Panc1 (cell line): ENCODE results near the gene LRMDA. TPM values are rescaled to one million over a fixed set of nuclear protein-coding genes. Genes with fewer than 3 reads are reported as not detected.

Experiments used
- ATAC-seq: fragments of 200-7000 bp; cut with Tn5 transposase; 2 replicates; pipeline ENCODE4 v1.9.1; 2020; ENCODE audit warnings: mild to moderate bottlenecking, moderate library complexity
- BruUV-seq: library from RNA; stranded (reverse); fragments of 400-500 nt; replicated peaks from 2 replicates; lab custom pipeline; 2021; lab: Mats Ljungman, UMichigan
- CTCF ChIA-PET: fragments of 300-600 bp; sonication (Branson Sonifier 250); formaldehyde crosslinking; loops from one replicate; lab custom pipeline; 2022; ENCODE audit warnings: antibody characterized with exemption; lab: Charles Lee
- POLR2A ChIA-PET: fragments of 300-600 bp; sonication (Branson Sonifier 250); formaldehyde crosslinking; loops from one replicate; lab custom pipeline; 2022; ENCODE audit warnings: antibody characterized with exemption; lab: Charles Lee
- DNase-seq: peaks from one replicate; pipeline ENCODE4 v3.0.0-alpha.2; 2010; ENCODE audit warnings: low read depth, low spot score
- H3K27ac ChIP-seq: 2 replicates; pipeline ENCODE4 v1.5.1; 2011; ENCODE audit warnings: mild to moderate bottlenecking, low read length, inconsistent platforms
- H3K27me3 ChIP-seq: fragments of 200-500 bp; sonication (Bioruptor generic); 2 replicates; pipeline ENCODE4 v1.6.0; 2014; ENCODE audit warnings: low read length, inconsistent platforms; ENCODE audit not compliant: control insufficient read depth, insufficient read depth
- H3K36me3 ChIP-seq: fragments of 200-500 bp; sonication (Bioruptor generic); 2 replicates; pipeline ENCODE4 v1.5.1; 2014; ENCODE audit warnings: inconsistent platforms, mild to moderate bottlenecking, low read length, moderate library complexity; ENCODE audit not compliant: control insufficient read depth, insufficient read depth
- H3K4me1 ChIP-seq: 2 replicates; pipeline ENCODE4 v1.5.1; 2011; ENCODE audit warnings: inconsistent platforms, mild to moderate bottlenecking, low read length, moderate library complexity; ENCODE audit not compliant: control insufficient read depth, insufficient read depth
- H3K4me3 ChIP-seq, 2 experiments: 2 replicates each; pipeline ENCODE4 v1.5.1; 2011 to 2012; ENCODE audit warnings: low read depth in 2 of 2, low read length in 2 of 2, mild to moderate bottlenecking in 2 of 2, inconsistent platforms in 1 of 2, moderate library complexity in 1 of 2
- H3K9me3 ChIP-seq: fragments of 200-500 bp; sonication (Bioruptor generic); 2 replicates; pipeline ENCODE4 v1.5.1; 2014; ENCODE audit warnings: low read depth, mild to moderate bottlenecking, inconsistent platforms, low read length, moderate library complexity; ENCODE audit not compliant: control insufficient read depth, insufficient read depth
- POLR2AphosphoS5 ChIP-seq: IDR thresholded peaks from 2 replicates; pipeline ENCODE4 v1.6.1; 2012; ENCODE audit warnings: mild to moderate bottlenecking, low read depth, low read length, moderate library complexity
- SIN3A ChIP-seq: IDR thresholded peaks from 2 replicates; pipeline ENCODE4 v1.6.1; 2012; ENCODE audit warnings: low read depth, mild to moderate bottlenecking, low read length, moderate library complexity, borderline replicate concordance; ENCODE audit not compliant: insufficient read depth
- TCF7L2 ChIP-seq: IDR thresholded peaks from 2 replicates; pipeline ENCODE4 v1.6.1; 2011; ENCODE audit warnings: mild to moderate bottlenecking, low read depth, low read length, inconsistent platforms
- in situ Hi-C: cut with HindIII; loops from 2 replicates; pipeline ENCODE4 v1.10.0; 2016; ENCODE audit warnings: low sequenced_read_pairs, low pct_unique_long_range_greater_than_20kb
- intact Hi-C: fragments of 100-400 bp; cut with micrococcal nuclease; formaldehyde crosslinking; loops from one replicate; pipeline ENCODE4 v1.10.0; 2022; ENCODE audit not compliant: unreplicated experiment
- total RNA-seq: library from RNA; stranded (reverse); gene quantifications from one replicate; pipeline ENCODE4 v1.2.1, GENCODE V29; 2021; ENCODE audit not compliant: unreplicated experiment
- TF ChIP-seq, protein P1 (sequence below), 2 experiments: IDR thresholded peaks; 2 replicates each; pipeline ENCODE4 v1.6.1; 2011 to 2012; ENCODE audit warnings: low read depth in 2 of 2, control low read depth in 1 of 2, low read length in 1 of 2, mild to moderate bottlenecking in 1 of 2, moderate library complexity in 1 of 2; ENCODE audit not compliant: insufficient read depth in 1 of 2
- TF ChIP-seq, protein P2 (sequence below): fragments of 450-650 bp; IDR thresholded peaks from 2 replicates; pipeline ENCODE4 v1.5.1; 2017; ENCODE audit warnings: mild to moderate bottlenecking

The LRMDA gene
- total RNA-seq, 1 experiment from 2014 or later: 1.2 TPM

DNA sequence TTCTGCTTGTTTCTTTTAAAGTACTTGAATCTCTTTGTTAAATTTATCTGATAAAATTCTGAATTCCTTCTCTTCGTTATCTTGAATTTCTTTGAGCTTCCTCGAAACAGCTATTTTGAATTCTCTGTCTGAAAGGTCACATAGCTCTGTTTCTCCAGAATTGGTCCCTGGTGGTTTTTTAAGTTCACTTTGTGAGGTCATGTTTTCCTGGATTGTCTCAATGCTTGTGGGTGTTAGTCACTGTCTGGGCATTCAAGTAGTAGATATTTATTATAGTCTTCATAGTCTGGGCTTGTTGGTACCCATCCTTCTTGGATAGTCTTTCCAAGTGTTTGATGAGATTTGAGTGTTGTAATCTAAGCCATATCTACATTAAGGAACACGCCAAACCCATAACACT is 1060.6 kb downstream of the LRMDA start:
- POLR2A ChIA-PET: no interaction called here
- DNase-seq (no peak), ATAC-seq (no peak)
- Histone ChIP-seq H3K9me3 (0 out of 2 replicates have a peak, but pooled peaks cover 3% of the 10 kb centered on the region), H3K4me1 (no peaks in the 10 kb centered on the region), H3K36me3 (no peaks in the 10 kb centered on the region), H3K27ac (no peak overlapping the region), H3K27me3 (no peaks in the 10 kb centered on the region), H3K4me3 (no peak overlapping the region)
- intact Hi-C loops: no loop called here
- CTCF ChIA-PET: no interaction called here
- in situ Hi-C loops: no loop called here
- TF ChIP-seq SIN3A: no peak
- TF ChIP-seq, protein P1, sequence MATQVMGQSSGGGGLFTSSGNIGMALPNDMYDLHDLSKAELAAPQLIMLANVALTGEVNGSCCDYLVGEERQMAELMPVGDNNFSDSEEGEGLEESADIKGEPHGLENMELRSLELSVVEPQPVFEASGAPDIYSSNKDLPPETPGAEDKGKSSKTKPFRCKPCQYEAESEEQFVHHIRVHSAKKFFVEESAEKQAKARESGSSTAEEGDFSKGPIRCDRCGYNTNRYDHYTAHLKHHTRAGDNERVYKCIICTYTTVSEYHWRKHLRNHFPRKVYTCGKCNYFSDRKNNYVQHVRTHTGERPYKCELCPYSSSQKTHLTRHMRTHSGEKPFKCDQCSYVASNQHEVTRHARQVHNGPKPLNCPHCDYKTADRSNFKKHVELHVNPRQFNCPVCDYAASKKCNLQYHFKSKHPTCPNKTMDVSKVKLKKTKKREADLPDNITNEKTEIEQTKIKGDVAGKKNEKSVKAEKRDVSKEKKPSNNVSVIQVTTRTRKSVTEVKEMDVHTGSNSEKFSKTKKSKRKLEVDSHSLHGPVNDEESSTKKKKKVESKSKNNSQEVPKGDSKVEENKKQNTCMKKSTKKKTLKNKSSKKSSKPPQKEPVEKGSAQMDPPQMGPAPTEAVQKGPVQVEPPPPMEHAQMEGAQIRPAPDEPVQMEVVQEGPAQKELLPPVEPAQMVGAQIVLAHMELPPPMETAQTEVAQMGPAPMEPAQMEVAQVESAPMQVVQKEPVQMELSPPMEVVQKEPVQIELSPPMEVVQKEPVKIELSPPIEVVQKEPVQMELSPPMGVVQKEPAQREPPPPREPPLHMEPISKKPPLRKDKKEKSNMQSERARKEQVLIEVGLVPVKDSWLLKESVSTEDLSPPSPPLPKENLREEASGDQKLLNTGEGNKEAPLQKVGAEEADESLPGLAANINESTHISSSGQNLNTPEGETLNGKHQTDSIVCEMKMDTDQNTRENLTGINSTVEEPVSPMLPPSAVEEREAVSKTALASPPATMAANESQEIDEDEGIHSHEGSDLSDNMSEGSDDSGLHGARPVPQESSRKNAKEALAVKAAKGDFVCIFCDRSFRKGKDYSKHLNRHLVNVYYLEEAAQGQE (IDR thresholded peaks at IDR 0.05; ENCODE audit: insufficient read depth in 1 of 2, low read depth in 2 of 2, low read length in 1 of 2): no peak
- TF ChIP-seq TCF7L2: no peak
- TF ChIP-seq, protein P2, sequence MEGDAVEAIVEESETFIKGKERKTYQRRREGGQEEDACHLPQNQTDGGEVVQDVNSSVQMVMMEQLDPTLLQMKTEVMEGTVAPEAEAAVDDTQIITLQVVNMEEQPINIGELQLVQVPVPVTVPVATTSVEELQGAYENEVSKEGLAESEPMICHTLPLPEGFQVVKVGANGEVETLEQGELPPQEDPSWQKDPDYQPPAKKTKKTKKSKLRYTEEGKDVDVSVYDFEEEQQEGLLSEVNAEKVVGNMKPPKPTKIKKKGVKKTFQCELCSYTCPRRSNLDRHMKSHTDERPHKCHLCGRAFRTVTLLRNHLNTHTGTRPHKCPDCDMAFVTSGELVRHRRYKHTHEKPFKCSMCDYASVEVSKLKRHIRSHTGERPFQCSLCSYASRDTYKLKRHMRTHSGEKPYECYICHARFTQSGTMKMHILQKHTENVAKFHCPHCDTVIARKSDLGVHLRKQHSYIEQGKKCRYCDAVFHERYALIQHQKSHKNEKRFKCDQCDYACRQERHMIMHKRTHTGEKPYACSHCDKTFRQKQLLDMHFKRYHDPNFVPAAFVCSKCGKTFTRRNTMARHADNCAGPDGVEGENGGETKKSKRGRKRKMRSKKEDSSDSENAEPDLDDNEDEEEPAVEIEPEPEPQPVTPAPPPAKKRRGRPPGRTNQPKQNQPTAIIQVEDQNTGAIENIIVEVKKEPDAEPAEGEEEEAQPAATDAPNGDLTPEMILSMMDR: no peak
- no peak for TF ChIP-seq POLR2AphosphoS5
- BruUV-seq: no TSS peak

DNA sequence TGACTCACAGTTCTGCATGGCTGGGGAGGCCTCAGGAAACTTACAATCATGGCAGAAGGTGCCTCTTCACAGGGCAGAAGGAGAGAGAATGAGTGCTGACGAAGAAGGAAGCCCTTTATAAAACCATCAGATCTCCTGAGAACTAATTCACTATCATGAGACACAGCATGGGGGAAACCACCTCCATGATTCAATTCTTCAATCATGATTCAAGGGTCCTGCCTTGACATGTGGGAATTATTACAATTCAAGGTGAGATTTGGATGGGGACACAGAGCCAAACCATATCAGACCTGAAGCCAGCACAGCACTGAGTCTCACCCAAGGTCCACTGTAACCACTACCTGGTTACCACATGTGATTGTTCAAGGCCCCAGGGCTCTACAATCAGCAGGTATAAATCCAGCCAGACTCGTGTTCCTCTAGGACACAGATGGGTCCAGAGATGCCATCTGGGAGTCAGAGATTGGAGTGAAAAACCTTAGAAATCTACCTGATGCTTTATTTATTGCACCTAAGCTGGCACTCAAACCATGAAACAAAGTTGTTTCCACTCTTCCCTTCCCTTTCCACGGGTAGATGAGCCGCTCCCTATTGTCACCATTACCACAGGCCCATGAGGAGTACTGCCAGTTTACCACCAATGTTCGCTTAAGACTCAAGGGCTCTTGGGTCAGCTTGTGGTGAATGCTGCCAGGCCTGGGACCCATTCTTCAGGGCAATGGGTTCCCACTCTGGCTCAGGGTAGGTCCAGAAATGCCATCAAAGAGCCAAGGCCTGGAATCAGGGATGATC is 1061.5 kb downstream of the LRMDA start:
- in situ Hi-C loops: no loop called here
- Histone ChIP-seq H3K4me3 (no peak overlapping the region), H3K4me1 (no peaks in the 10 kb centered on the region), H3K9me3 (0 out of 2 replicates have a peak, but pooled peaks cover 3% of the 10 kb centered on the region), H3K27me3 (no peaks in the 10 kb centered on the region), H3K36me3 (no peaks in the 10 kb centered on the region), H3K27ac (no peak overlapping the region)
- TF ChIP-seq TCF7L2: no peak
- TF ChIP-seq, protein P2: no peak
- no peak for TF ChIP-seq POLR2AphosphoS5
- TF ChIP-seq, protein P1 (IDR thresholded peaks at IDR 0.05; ENCODE audit: insufficient read depth in 1 of 2, low read depth in 2 of 2, low read length in 1 of 2): no peak
- no peak for TF ChIP-seq SIN3A
- no TSS peak for BruUV-seq
- intact Hi-C loops: no loop called here
- DNase-seq (no peak), ATAC-seq (no peak)
- POLR2A ChIA-PET: no interaction called here
- CTCF ChIA-PET: no interaction called here
